Testis (tissue), 5 donors: ENCODE results near the gene FRS3. TPM values are rescaled to one million over a fixed set of nuclear protein-coding genes. Genes with fewer than 3 reads are reported as not detected.

Source experiments
- DNase-seq: peaks from one replicate; pipeline ENCODE4 v3.0.0-alpha.2; 2019
- H3K27ac ChIP-seq, 2 donors: fragments of 200-600 bp; sonication (generic); one replicate each; pipeline ENCODE4 v1.5.1; 2019
- H3K27me3 ChIP-seq: fragments of 200-600 bp; sonication (generic); one replicate; pipeline ENCODE4 v1.5.1; 2019
- H3K36me3 ChIP-seq: fragments of 200-600 bp; sonication (generic); one replicate; pipeline ENCODE4 v1.5.1; 2017; ENCODE audit warnings: low read depth; ENCODE audit errors: missing control alignments
- H3K4me1 ChIP-seq: fragments of 200-600 bp; sonication (generic); one replicate; pipeline ENCODE4 v1.5.1; 2019
- H3K4me3 ChIP-seq, 2 donors: fragments of 200-600 bp; sonication (generic); one replicate each; pipeline ENCODE4 v1.5.1; 2017 to 2019
- H3K9me3 ChIP-seq: fragments of 200-600 bp; sonication (generic); one replicate; pipeline ENCODE4 v1.5.1; 2017
- CTCF ChIP-seq, 3 experiments: fragments of 450-650 bp in 2 of 3; fragments of 200-600 bp in 1 of 3; sonication (generic) in 1 of 3; IDR thresholded peaks; one replicate each; pipeline ENCODE4 v1.5.1; 2016 to 2019; ENCODE audit warnings: antibody characterized with exemption in 3 of 3, mild to moderate bottlenecking in 2 of 3, moderate library complexity in 1 of 3
- POLR2A ChIP-seq: fragments of 450-650 bp; IDR thresholded peaks from one replicate; pipeline ENCODE4 v1.6.1; 2017; ENCODE audit warnings: antibody characterized with exemption, mild to moderate bottlenecking, moderate library complexity
- WGBS, 2 donors: methylation state at CpG; one replicate each; pipeline ENCODE4 v1.1.5; 2018; 5-methylcytosine and 5-hydroxymethylcytosine counted together
- intact Hi-C: fragments of 100-400 bp; cut with DNase I; formaldehyde crosslinking; loops from one replicate; pipeline ENCODE4 v1.15.1; 2023; ENCODE audit warnings: low total_unique reads
- long read RNA-seq, 2 donors: transcript quantifications; one replicate each; lab custom pipeline, GENCODE V29; 2026
- polyA plus RNA-seq: library from polyadenylated mRNA; stranded (reverse); fragments of 350-450 nt; fragmentation: Illumina TruSeq; extraction: RNeasy Lipid Tissue Mini Kit (QIAGEN cat#74804); gene quantifications from one replicate; pipeline ENCODE4 v1.2.3, GENCODE V29; 2014; ENCODE audit warnings: low read depth, low replicate concordance; ENCODE audit not compliant: insufficient read depth
- total RNA-seq, 2 donors: library from RNA; depleted of rRNA; stranded (reverse); fragments of >200 nt; gene quantifications; one replicate each; pipeline ENCODE4 v1.2.3, GENCODE V29; 2016

Gene FRS3
- total RNA-seq (10 to 100 TPM; 33.4 to 34.1 TPM), polyA plus RNA-seq (39.3 TPM)
- long read RNA-seq, donor 1, partial matches to known transcripts: 349 of 371 reads
- long read RNA-seq, donor 1, other reads (novel, unspliced or antisense): 18 of 371 reads
- long read RNA-seq, donor 2, partial matches to known transcripts: 9 of 13 reads
- long read RNA-seq, donor 2, other reads (novel, unspliced or antisense): 0 of 13 reads

GRCh38 chr6:41779788-41780550 lies at the start of gene FRS3:
Gene FRS3, minus strand, starts transcription at chr6:41779900. Its CDS starts 2,913 bp downstream, at chr6:41776987.
- 0 to 1% methylated on average over 49 to 63 of the region's 73 CpGs for WGBS, 2 donors
- peak within 1 kb of the TSS; percentile 73 to 81 for H3K4me3 ChIP-seq
- H3K4me1 ChIP-seq: peaks cover 23% of the 10 kb centered on the region
- H3K27ac ChIP-seq: peak within 1 kb of the TSS; percentile 83
- H3K36me3 ChIP-seq: no peaks in the 10 kb centered on the region
- no peaks in the 10 kb centered on the region for H3K9me3 ChIP-seq
- peak; percentile 98 for DNase-seq
- intact Hi-C loops: no loop called here
- H3K27me3 ChIP-seq: no peaks in the 10 kb centered on the region
- TF ChIP-seq POLR2A (no peak), CTCF (IDR thresholded peaks at IDR 0.05) (peak; percentile 85 to 95 (median 92))

- intact Hi-C loops: no loop called here
- H3K4me1 ChIP-seq: no peaks in the 10 kb centered on the region
- TF ChIP-seq POLR2A (no peak), CTCF (IDR thresholded peaks at IDR 0.05) (no peak)
- H3K27ac ChIP-seq: no peak overlapping the region
- 95% methylated on average over 2 of the region's 2 CpGs for WGBS, 2 donors
- no peak for DNase-seq
- H3K27me3 ChIP-seq: no peaks in the 10 kb centered on the region
- no peak overlapping the region for H3K4me3 ChIP-seq
- no peaks in the 10 kb centered on the region for H3K36me3 ChIP-seq
- H3K9me3 ChIP-seq: no peaks in the 10 kb centered on the region
Observed at GRCh38 chr6:41826343-41827022, 46.8 kb upstream of the FRS3 start.

DNA sequence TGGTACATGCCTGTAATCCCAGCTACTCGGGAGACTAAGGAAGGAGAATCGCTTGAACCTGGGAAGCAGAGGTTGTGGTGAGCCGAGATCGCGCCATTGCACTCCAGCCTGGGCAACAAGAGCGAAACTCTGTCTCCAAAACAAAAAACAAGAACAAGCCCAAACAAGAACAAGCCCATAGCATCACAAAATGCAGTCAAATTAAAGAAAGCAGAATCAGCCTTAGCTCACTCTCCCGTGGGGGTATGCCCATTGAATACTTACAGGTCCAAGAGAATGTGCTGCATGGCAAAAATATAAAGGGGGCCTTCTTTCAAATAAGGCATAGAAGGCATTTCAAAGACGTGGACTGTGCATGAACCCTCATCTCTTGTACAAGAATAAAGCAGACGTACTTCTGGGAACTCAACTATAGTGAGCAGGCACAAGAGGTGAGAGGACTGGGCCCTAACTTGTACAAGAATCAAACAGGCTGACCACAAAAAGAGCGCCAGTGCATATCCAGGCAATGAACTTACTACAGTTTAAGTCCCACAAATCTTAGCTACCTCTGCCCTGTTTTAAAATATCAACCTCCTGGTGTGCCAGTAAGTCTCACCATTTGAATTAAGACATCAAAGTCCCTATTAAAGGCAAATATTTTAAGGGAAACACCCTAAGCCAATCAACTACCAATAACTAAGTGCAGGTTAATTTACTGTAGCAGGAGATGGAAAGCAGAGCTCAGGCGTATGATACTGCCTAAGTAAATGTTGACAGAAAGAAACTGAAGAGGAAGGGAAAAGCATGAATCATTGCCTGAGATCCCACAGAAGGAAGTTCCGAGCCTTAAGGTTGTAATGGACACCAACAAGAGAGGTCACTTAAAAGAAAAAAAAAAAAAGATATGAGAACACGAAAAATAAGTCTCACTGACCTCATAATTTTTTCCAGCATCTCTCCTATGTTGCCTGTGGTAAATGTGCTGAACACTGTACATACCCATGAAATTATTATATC lies 45.2 kb upstream of the FRS3 start:
- 84 to 90% methylated on average over 13 of the region's 13 CpGs for WGBS, 2 donors
- no peak overlapping the region for H3K27ac ChIP-seq
- H3K36me3 ChIP-seq: no peaks in the 10 kb centered on the region
- TF ChIP-seq CTCF (IDR thresholded peaks at IDR 0.05) (no peak), POLR2A (no peak)
- H3K4me3 ChIP-seq: no peak overlapping the region
- intact Hi-C loops: no loop called here
- H3K9me3 ChIP-seq: no peaks in the 10 kb centered on the region
- no peak for DNase-seq
- no peaks in the 10 kb centered on the region for H3K4me1 ChIP-seq
- no peaks in the 10 kb centered on the region for H3K27me3 ChIP-seq

- no peak overlapping the region for H3K27ac ChIP-seq
- 86 to 94% methylated on average over 1 of the region's 1 CpG for WGBS, 2 donors
- intact Hi-C loops: no loop called here
Observed at GRCh38 chr6:41823178-41823577, 43.5 kb upstream of the FRS3 start.

More at GRCh38 chr6:41823178-41823577, 43.5 kb upstream of the FRS3 start:
- Histone ChIP-seq H3K4me1 (no peaks in the 10 kb centered on the region), H3K36me3 (no peaks in the 10 kb centered on the region), H3K4me3 (no peak overlapping the region), H3K9me3 (no peaks in the 10 kb centered on the region), H3K27me3 (no peaks in the 10 kb centered on the region)
- DNase-seq: no peak
- TF ChIP-seq CTCF (IDR thresholded peaks at IDR 0.05): no peak
- TF ChIP-seq POLR2A: no peak
